HG03108 (cell line): Measurements from ENCODE around the gene SUZ12.
"Not testable (repeated sequence)": the region's sequence is repeated elsewhere in the genome, so short reads cannot be mapped to it uniquely, and the experiment has no call there.

Experiments
- ATAC-seq: cut with Tn5 transposase; IDR thresholded peaks from one replicate; pipeline ENCODE4 v1.9.1; 2021; ENCODE audit warnings: moderate library complexity; ENCODE audit not compliant: unreplicated experiment

SUZ12 gene

GRCh38 chr17:32033812-32034211, 97.0 kb downstream of the SUZ12 start:
- not testable (repeated sequence) for ATAC-seq

DNA sequence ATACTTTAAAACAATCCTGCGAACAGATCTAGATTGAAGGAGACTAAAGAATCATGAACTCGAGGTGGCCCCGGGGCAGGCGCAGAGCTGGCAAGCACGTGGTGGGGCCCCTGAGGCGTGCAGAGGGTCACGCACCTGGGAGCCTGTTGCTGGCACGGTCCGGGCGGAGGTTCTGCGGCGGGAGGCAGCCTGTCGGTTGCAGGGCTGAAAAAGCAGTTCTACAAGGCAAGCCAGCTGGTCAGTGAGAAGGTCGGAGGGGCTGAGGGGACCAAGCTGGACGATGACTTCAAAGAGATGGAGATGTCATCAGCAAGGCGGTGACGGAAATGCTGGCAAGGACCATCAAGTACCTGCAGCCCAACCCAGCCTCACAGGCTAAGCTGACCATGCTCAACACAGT, 103.4 kb downstream of the SUZ12 start:
- ATAC-seq, result not testable (repeated sequence)

DNA sequence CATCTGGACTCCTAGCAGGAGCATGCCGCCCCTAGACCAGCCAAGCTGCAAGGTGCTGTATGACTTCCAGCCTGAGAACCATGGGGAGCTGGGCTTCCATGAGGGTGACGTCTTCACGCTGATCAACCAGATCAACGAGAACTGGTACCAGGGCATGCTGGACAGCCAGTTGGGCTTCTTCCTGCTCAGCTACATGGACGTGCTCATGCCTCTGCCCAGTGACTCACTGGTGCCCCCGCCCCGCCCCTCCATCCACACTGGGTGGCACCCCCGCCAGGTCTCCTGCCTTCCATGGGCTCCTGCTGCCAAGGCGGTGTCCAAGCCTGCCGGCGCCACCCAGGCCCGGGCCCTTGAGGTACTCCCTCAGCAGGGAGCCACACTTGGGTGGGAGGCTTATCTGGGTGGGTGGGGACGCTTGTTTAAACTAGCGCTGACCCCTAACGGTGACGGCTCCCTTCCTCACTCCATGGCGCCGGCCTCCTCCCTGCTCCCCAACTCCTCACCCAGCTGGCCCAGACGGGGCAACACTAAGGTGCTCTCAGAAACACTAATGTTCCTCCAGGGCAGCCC, 104.6 kb downstream of the SUZ12 start:
- ATAC-seq, result not testable (repeated sequence)

DNA sequence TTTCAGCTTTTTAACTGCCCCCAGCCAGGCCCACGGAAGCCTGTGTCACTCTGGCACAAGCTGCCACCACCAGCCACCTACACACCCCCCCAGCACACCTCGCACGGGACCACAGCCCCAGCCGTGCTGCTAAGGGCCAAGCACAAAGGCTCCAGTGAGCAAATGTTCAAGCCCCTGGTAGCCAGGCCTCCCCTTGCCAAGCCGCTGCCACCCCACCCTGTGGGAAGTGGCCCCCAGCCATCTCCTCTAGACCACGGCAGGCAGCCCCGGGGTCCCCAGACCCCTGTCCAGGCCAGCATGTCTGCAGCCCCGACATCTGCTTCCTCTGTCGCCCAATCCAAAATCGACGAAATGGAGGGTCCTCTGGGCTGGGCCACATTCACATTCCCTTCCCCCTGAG, 105.5 kb downstream of the SUZ12 start:
- not testable (repeated sequence) for ATAC-seq

- not testable (repeated sequence) for ATAC-seq
Observed at GRCh38 chr17:32045611-32046010, 108.8 kb downstream of the SUZ12 start.

DNA sequence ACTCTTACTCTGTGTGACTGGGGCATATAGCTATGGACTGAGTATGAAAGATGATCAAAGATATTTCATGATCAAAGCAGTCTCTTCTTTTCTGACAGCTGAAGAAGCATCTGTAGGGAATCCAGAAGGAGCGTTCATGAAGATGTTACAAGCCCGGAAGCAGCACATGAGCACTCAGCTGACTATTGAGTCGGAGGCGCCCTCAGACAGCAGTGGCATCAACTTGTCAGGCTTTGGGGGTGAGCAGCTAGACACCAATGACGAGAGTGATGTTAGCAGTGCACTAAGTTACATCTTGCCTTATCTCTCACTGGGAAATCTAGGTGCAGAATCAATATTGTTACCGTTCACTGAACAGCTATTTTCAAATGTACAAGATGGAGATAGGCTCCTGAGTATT, 110.9 kb downstream of the SUZ12 start:
- ATAC-seq, result not testable (repeated sequence)
